HG02840 (cell line): ENCODE measurements around the gene IKZF1.

Experiments used
- ATAC-seq: cut with Tn5 transposase; IDR thresholded peaks from one replicate; pipeline ENCODE4 v1.9.1; 2021; ENCODE audit warnings: mild to moderate bottlenecking, moderate library complexity, moderate number of reproducible peaks; ENCODE audit not compliant: unreplicated experiment, low FRiP score

The IKZF1 gene

DNA sequence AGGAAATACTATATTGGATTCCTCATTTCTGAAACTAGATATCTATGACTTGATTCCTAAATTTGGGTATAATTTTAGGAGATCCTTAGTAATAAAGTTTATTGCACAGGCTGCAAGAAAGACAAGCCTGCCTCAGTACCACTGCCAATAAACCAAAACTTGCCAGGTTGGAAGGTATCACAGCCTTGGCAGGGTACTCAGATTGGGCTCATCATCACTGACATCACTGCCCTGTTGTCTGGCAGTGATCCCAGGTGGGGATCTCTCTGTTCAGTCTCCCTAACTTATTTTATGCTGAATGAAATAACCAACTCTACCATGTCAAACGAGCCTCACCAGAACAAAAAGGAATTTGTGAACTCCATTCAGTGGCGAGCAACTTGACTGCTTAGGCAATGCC is 126.8 kb downstream of the IKZF1 start:
- no peak for ATAC-seq

DNA sequence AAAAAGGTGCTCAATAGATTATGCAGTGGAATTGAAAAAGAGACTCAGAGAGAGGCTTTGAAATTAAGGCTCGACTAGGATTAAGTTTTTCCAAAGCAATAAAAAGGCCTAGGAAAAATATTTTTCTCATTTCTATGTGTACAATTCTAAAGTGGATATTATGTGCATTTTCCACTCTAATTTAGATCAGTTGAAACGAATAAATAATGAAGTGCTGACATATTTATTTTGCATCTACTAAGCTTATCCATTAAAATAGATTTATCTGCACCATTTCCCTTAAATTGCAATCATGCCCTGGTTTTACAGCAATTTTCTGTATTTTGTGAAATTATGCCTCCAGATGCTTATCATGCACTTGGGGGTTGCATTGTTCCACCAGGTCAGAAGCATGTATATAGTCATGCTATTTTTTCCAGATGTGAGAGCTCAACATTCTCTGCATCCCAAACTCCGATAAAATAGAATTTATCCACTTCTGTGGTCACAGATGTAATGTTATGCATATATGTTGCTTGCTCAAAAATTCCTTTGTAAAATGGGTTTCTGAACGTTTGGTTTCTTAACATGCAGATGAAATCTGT is 127.3 kb downstream of the IKZF1 start:
- no peak for ATAC-seq

- no peak for ATAC-seq
These were observed 131.8 kb downstream of the IKZF1 start for GRCh38 chr7:50436133-50436806.

DNA sequence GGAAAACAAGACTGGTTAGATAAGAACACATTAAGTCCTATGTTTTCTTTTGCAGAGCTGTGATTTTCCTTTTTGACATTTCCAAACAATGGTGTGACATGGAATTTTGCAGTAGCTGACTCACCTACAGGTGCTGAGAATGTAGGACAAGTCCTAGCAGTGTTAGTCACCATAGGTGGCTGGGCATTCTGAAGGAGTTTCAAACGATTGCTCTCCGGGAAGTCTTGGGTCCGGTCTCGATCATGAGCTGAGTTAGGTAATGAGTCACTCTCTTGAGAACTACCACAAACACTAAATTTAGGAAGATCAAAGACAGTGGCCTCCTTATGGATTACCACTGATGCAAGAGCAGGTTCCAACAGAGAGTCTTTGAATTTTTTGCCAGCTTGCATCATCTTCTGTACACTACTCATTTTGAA is 142.0 kb downstream of the IKZF1 start:
- no peak for ATAC-seq

GRCh38 chr7:50448823-50449222 is 144.3 kb downstream of the IKZF1 start:
- ATAC-seq: peak; percentile 35

- ATAC-seq: no peak
These were observed 145.0 kb downstream of the IKZF1 start for GRCh38 chr7:50449501-50449880.

DNA sequence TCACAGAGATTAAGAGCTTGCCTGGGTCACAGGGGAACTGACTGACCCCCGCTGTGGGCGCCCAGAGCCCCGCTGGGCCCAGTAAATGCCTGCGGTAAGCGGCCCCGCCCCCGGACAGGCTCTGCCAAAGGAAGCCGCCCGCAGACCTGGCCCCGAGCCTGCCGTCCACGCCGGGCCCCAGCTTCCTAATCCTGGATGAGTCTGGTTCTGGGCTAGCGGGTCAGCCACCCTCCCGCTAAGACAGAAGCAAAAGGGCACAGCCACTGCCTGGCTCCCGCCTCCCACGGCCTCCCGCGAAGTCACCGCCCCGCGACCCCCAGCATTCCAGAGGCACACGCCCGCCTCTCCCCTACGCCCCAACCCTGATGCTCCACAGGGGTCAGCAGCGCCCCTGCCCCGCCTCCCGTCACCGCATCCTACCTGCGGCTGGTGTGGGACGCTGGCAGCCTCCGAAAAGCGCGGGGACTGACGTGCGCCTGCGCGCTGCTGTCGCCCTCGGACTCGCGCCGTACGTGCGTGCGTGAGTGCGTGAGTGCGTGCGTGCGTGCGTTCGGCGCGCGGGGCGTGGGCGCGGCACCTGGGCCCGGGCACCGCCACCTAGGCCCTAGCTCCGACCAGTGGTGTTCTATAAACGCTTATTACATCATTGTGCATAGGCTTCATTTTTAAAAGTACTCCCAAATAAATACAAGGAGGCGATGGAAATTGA is 145.5 kb downstream of the IKZF1 start, which contains the start of gene FIGNL1:
FIGNL1 (minus strand) TSS at position 470 of the 709 bp plus-strand sequence. CDS start 3,063 bp downstream, outside the sequence.
- ATAC-seq: peak; percentile 81

DNA sequence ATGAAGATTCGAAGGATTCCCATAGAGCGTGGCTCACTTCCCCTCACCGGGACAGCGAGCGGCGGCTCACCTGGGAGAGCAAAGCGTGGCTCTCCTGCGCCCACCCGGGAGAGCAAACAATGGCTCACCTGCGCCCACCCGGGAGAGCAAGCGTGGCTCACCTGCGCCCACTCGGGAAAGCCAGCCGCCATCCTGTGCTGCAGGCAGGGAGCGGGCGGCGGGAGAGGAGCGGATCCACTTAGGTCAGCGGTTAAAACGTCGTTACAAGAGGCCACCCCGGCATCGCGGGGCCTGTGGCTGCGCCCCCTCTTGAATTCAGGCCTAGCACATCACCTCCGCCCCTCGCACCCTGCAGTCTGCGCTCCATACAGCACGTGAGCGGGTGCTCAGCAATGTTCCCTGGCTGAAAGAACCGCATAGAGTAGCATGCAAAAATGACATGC is 146.1 kb downstream of the IKZF1 start:
- ATAC-seq: peak; percentile 39
